LoVo (cell line): ENCODE results near the gene MRTFA.
"Not testable (repeated sequence)": the region's sequence is repeated elsewhere in the genome, so short reads cannot be mapped to it uniquely, and the experiment has no call there.

Source experiments
- DNase-seq: peaks from one replicate; pipeline ENCODE4 v3.0.0-alpha.2; 2016; ENCODE audit warnings: low spot score

The MRTFA gene

GRCh38 chr22:40595497-40596234 lies 40.9 kb downstream of the MRTFA start:
- DNase-seq, result no peak

- no peak for DNase-seq
These were observed 41.6 kb downstream of the MRTFA start for GRCh38 chr22:40594924-40595323.

GRCh38 chr22:40594346-40594745 lies 42.2 kb downstream of the MRTFA start:
- no peak for DNase-seq

- no peak for DNase-seq
These were observed 42.9 kb downstream of the MRTFA start for GRCh38 chr22:40593460-40594273.

GRCh38 chr22:40592352-40593113 lies 44.0 kb downstream of the MRTFA start:
- DNase-seq, result no peak

GRCh38 chr22:40588726-40589125 lies 47.8 kb downstream of the MRTFA start:
- DNase-seq, result no peak

DNA sequence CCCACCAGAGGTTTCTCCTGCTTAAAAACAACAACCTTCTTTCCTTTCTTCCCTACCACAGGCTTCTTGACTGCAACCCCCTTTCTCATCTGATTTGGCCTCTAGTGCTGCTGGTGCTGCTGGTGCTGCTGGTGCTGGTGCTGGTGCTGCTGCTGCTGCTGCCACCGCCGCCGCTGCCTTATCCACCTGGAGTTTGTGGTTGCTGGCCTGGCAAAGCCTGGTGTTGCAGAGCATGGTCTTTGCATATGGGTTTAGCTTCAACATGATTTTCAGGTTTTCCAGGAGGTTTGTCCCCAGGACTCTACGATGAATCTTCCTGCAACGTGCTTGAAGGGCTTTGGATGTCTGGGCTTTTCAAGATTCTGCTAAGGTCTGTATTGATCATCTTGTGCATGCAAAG lies 49.7 kb downstream of the MRTFA start:
- no peak for DNase-seq

DNA sequence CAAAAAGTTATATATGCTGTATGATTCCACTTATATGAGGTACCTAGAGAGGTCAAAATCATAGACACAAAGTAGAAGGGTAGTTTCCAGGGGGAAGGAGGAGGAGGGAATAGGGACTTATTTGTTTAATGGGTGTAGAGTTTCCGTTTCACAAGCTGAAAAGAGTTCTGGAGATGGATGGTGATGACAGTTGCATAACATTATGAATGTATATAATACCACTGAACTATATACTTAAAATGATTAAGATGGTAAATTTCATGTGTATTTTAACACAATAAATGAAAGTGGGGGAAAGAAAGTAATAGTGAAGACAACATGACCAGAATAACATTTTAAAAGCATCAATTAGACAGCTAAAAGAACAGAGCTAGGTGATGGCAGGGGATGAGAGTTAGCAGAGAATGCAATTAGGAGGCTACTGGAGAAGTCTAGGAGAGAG lies 51.2 kb downstream of the MRTFA start:
- DNase-seq, result no peak

DNA sequence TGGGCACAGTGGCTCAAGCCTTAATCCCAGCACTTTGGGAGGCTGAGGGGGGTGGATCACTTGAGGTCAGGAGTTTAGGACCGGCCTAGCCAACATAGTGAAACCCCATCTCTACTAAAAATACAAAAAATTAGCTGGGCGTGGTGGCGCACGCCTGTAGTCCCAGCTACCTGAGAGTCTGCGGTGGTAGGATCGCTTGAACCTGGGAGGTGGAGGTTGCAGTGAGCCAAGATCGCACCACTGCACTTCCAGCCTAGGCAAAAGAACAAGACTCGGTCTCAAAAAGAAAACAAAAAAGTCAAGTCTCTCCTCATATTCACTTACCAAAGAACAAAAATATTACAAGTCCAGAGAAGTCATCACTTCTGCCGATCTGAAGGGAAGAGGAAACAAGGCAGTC lies 51.8 kb downstream of the MRTFA start:
- not testable (repeated sequence) for DNase-seq

DNA sequence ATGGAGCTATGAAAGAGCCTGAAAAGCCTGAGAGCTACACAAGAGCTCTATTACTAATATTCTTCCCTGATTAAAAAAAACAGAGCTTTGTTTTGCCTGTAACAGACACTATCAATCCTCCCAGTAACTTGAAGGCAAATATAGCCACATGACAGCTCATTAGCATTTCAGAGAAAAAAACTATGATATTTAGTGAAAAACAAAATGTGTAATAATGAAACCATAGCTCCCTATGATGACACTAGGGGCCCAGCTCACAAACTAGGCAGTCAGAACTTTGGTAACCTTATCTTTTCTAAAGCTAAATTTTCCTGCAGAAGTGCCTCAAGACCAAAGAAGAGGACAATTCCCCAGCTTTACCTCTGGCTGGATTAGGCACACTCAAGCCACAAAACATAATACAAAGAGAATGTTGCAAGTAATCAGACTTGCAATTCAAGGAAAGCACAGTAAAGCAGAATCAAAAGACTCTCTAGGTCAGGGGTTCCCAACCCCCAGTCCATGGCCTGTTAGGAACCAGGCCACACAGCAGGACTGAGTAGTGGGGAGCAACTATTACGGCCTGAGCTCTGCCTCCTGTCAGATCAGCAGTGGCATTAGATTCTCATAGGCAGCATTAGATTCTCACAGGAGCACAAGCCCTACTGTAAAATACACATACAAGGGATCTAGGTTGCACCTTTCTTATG lies 53.3 kb downstream of the MRTFA start:
- DNase-seq, result no peak

DNA sequence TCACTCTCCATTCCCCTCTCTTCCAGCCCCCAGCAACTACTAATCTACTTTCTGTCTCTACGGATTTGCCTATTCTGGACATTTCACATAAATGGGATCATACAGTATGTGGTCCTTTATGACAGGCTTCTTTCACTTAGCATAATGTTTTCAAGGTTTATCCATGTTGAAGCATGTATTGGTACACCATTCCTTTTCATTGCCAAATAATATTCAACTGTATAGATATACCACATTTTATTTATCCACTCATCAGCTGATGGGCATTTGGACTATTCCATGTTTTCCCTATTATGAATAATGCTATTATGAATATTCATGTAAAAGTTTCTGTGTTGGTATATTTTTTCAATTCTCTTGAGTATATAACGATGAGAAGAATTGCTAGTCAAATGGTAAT lies 54.5 kb downstream of the MRTFA start:
- DNase-seq, result no peak

GRCh38 chr22:40580631-40581030 lies 55.9 kb downstream of the MRTFA start:
- no peak for DNase-seq

DNA sequence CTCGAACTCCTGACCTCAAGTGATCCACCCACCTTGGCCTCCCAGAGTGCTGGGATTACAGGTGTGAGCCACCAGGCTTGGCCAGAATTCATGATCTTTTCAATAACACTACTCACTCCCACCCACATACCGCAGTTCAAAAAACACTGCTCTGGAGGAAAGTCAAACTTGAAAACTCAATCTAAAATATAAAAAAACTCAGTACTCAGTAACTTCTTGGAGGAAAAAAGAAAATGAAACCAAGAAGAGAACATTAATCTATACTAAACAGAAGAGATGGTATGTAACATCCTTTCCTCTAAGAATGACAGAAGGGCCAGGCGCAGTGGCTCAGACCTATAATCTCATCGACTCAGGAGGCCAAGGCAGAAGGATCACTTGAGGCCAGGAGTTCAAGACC lies 58.3 kb downstream of the MRTFA start:
- no peak for DNase-seq

- DNase-seq, result no peak
These were observed 63.5 kb downstream of the MRTFA start for GRCh38 chr22:40572976-40573375.

- no peak for DNase-seq
These were observed 64.6 kb downstream of the MRTFA start for GRCh38 chr22:40571887-40572286.

- no peak for DNase-seq
These were observed 68.7 kb downstream of the MRTFA start for GRCh38 chr22:40567626-40568328.

DNA sequence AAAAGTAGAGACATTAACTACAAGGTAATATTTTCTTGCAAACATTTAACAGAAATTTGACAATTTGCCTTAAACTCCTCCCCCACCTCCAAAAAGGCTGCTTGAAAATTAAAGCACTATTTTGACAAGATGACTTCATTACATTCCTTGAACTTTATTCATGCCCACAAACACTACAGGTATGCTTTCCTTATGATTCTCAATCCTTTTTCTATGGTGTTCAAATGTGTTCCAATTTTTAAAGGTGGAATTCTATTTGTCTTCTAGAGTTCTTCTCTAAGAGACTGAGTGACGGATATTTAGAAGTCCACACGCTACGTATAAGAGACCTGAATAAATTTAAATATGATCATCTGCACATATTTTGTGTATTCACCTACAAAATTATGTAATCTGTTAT lies 69.4 kb downstream of the MRTFA start:
- DNase-seq, result no peak

DNA sequence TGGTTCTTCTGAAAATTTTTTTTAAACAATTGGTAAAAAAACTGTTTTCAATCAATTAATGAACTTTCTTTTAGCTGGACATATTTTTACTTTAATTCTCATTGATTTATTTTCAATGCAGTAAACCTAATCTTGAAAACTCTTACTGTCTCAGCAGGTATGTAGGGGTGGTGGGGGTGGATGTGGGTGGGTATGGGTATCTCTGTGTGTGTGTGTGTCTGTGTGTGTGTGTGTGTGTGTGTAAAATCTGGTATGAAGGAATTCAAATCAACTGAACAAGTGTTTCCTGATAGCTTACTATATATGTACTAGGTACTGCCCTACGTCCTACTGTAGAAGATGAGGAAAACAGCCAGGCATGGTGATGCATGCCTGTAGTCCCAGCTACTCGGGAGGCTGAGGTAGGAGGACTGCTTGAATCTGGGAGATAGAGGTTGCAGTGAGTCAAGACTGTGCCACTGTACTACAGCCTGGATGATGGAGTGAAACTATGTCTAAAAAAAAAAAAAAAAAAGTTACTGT lies 75.5 kb downstream of the MRTFA start:
- DNase-seq, result no peak

DNA sequence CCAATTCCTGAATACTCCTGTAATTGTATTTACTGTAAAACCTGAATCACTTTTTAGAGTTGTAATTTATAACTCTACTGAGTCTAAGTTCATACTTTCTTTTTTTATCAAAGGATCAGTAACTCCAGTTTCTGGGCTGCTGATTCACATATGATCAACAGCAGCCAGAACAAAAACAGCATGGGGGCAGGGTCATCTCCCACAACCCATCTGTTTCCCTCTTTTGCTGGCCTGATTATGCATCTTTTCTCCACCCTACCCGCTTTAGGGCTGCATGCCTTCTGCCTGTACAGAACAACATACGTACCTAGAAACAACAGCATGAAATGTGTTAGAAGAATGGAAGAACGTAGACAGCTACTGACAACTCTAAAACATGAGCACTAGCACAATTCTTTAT lies 76.0 kb downstream of the MRTFA start:
- no peak for DNase-seq

GRCh38 chr22:40557972-40558371 lies 78.5 kb downstream of the MRTFA start:
- DNase-seq, result no peak

DNA sequence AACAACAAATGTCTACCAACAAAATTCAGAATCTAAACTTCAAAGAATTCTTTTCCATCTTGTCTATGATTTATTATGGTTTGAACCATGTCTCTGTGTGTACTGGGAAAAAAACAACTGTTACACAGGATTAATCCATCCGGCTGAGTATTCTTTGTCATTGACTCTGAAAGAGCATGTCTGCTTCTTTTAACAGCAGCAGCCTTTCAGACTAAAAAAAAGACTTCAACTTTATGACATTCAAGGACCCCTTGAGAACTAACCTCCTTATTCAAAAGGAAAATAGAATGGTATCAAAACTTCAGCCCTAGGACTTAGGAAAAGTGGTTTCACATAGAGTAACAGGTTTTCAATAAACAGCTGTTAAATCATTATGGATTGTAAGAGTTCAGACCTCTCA lies 79.9 kb downstream of the MRTFA start:
- no peak for DNase-seq
